ENCODE measurements around the gene ITSN1.

ITSN1 gene

DNA sequence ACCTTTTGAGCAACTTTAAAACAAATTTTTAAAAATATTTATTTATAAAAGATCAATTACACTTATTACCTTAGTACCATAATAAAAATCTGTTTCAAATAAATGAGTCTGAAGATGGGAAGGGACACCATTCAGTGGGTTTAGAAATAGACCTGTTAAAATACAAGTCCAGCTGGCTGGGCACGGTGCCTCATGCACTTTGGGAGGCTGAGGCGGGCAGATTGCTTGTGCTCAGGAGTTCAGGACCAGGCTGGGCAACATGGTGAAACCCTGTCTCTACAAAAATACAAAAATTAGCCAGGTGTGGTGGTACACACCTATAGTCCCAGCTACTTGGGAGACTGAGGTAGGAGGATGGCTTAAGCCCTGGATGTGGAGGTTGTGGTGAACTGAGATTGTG, 57.0 kb downstream of the ITSN1 start:
- TF ChIP-seq, protein P1, sequence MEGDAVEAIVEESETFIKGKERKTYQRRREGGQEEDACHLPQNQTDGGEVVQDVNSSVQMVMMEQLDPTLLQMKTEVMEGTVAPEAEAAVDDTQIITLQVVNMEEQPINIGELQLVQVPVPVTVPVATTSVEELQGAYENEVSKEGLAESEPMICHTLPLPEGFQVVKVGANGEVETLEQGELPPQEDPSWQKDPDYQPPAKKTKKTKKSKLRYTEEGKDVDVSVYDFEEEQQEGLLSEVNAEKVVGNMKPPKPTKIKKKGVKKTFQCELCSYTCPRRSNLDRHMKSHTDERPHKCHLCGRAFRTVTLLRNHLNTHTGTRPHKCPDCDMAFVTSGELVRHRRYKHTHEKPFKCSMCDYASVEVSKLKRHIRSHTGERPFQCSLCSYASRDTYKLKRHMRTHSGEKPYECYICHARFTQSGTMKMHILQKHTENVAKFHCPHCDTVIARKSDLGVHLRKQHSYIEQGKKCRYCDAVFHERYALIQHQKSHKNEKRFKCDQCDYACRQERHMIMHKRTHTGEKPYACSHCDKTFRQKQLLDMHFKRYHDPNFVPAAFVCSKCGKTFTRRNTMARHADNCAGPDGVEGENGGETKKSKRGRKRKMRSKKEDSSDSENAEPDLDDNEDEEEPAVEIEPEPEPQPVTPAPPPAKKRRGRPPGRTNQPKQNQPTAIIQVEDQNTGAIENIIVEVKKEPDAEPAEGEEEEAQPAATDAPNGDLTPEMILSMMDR (IDR thresholded peaks at IDR 0.05; ENCODE audit: low read depth, low read length) = no peak
- Histone ChIP-seq H3K4me3 (ENCODE audit: low read depth, low read length) (no peak overlapping the region), H3K4me1 (peaks cover 4% of the 10 kb centered on the region), H3K27me3 (no peaks in the 10 kb centered on the region), H3K9me3 (no peaks in the 10 kb centered on the region), H3K36me3 (no peaks in the 10 kb centered on the region)
- DNase-seq = no peak

DNA sequence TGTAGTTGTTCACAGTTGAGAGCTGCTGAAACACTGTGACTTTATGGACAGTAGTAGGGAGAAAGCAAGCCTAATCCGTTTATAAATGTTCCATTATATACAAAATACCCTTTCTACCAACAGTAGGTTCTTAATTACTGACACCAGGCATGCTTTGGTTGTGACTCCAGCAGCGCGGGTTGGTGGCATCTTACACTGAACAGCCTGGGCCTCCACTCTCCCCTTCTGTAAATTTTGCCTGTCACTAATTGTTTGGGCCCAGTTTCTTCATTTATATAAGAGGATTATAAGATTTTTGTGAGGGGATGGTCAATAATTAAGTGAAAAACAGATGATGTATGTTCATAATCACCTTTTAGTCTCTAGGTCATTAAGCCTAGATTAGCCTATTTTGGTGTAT, 58.2 kb downstream of the ITSN1 start:
- Histone ChIP-seq H3K4me3 (ENCODE audit: low read depth, low read length) (no peak overlapping the region), H3K4me1 (peaks cover 6% of the 10 kb centered on the region), H3K27me3 (no peaks in the 10 kb centered on the region), H3K9me3 (no peaks in the 10 kb centered on the region), H3K36me3 (no peaks in the 10 kb centered on the region)
- TF ChIP-seq, protein P1 (IDR thresholded peaks at IDR 0.05; ENCODE audit: low read depth, low read length) = no peak
- no peak for DNase-seq

DNA sequence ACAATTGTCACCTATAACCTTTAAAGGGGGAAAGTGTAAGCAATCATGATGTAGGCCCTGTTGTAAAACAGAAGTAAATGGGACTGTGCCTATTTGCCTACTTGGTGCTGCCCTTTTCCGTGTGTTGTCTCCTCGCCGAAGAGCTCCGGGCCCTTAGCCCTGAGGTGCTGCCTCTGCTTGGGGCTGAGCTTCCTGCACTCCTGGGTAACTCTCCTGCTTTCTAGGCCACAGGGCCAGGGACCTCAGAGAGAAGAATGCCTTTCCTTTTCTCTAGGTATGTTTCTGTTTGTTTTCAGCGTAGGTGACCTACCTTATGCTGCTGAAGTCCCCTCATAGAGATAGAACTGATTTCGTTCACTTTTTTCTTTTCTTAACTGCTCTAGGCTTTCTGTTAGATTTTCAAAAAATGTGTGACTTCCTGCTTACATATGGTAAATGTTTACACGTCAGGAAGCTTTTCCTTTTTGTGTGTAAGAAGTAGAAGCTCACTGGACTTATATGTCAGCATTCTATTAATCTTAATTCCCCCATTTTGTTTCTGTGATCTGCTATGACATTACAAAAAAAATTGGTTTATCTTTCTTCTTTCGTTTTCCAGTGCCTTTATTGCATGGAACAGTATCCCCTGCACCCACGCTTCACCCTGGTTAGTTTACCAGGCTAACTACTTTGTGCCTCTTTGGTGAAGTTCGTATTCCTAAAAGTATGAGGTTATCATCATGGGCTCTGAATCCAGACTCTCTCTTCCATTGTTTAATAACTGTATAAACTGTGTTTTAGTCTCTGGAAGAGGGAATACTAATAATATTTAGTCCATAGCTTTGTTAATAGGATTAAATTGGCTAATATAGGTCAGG, 61.7 kb downstream of the ITSN1 start:
- Histone ChIP-seq H3K4me1 (peaks cover 3% of the 10 kb centered on the region; the same call in 1 of the 2 replicates), H3K9me3 (no peaks in the 10 kb centered on the region), H3K4me3 (ENCODE audit: low read depth, low read length) (no peak overlapping the region), H3K27me3 (no peaks in the 10 kb centered on the region), H3K36me3 (no peaks in the 10 kb centered on the region)
- DNase-seq = no peak
- TF ChIP-seq, protein P1 (IDR thresholded peaks at IDR 0.05; ENCODE audit: low read depth, low read length) = no peak

DNA sequence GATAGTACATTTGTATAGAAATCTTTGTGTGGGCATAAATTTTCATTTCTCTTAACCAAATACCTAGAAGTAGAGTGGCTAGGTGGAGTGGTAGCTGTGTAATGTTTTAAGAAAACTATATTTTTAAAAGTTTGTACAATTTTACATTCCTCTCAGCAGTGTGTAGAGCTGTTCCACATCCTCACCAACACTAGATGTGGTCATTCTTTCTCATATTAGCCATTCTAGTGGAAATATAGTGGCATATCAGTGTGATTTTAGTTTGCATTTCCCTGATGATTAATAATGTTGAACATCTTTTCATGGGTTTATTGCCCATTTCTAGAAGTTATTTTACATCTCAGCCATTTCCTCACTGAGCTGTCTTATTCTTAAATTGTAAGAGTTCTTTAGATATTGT, 65.5 kb downstream of the ITSN1 start:
- peaks cover 3% of the 10 kb centered on the region; the same call in 1 of the 2 replicates for H3K4me1 ChIP-seq
- no peak overlapping the region for H3K4me3 ChIP-seq (ENCODE audit: low read depth, low read length)
- TF ChIP-seq, protein P1 (IDR thresholded peaks at IDR 0.05; ENCODE audit: low read depth, low read length) = no peak
- H3K9me3 ChIP-seq = no peaks in the 10 kb centered on the region
- H3K27me3 ChIP-seq = no peaks in the 10 kb centered on the region
- DNase-seq = no peak
- H3K36me3 ChIP-seq = no peaks in the 10 kb centered on the region

DNA sequence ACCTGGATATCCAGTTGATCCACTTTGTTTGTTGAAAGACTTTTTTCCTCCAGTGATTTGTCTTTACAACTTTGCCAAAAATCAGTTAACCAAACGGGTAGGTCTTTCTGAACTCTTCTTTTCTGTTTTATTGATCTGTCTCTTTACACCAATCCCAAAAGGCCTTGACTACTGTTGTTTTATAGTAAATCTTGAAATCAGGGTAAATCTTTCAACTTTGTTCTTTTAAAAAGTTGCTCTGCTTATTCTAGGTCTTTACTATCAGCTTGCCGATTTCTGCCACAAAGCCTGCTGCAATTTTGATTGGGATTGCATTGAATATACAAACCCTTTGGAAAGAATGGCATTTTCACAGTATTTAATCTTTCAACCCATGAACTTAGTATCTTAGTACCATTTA, 66.6 kb downstream of the ITSN1 start:
- Histone ChIP-seq H3K4me1 (peaks cover 3% of the 10 kb centered on the region; the same call in 1 of the 2 replicates), H3K9me3 (no peaks in the 10 kb centered on the region), H3K36me3 (no peaks in the 10 kb centered on the region), H3K27me3 (no peaks in the 10 kb centered on the region), H3K4me3 (ENCODE audit: low read depth, low read length) (no peak overlapping the region)
- no peak for DNase-seq
- TF ChIP-seq, protein P1 (IDR thresholded peaks at IDR 0.05; ENCODE audit: low read depth, low read length) = no peak
